Aorta (tissue), 5 donors: ENCODE data around the gene PCAT6. TPM values are rescaled to one million over a fixed set of nuclear protein-coding genes. Genes with fewer than 3 reads are reported as not detected.

Experiments
- ATAC-seq: fragments of 200-7000 bp; cut with Tn5 transposase; one replicate; pipeline ENCODE4 v1.9.1; 2022; ENCODE audit warnings: moderate library complexity; ENCODE audit not compliant: low FRiP score
- DNase-seq, 2 donors: peaks; one replicate each; pipeline ENCODE4 v3.0.0-alpha.2; 2020
- H3K27ac ChIP-seq, 2 donors: one replicate each; pipeline ENCODE4 v1.5.1; 2013; ENCODE audit warnings: low read length in 2 of 2, mild to moderate bottlenecking in 2 of 2, moderate library complexity in 2 of 2, control low read depth in 1 of 2, inconsistent platforms in 1 of 2, low read depth in 1 of 2
- H3K27me3 ChIP-seq, 2 donors: one replicate each; pipeline ENCODE4 v1.6.1; 2013; ENCODE audit warnings: control low read depth in 1 of 2, low read length in 1 of 2, mild to moderate bottlenecking in 1 of 2, moderate library complexity in 1 of 2; ENCODE audit not compliant: insufficient read depth in 2 of 2, control insufficient read depth in 1 of 2
- H3K36me3 ChIP-seq, 2 donors: one replicate each; pipeline ENCODE4 v1.6.1; 2013; ENCODE audit warnings: control low read depth in 1 of 2, low read length in 1 of 2, mild to moderate bottlenecking in 1 of 2; ENCODE audit not compliant: insufficient read depth in 2 of 2, control insufficient read depth in 1 of 2
- H3K4me1 ChIP-seq, 2 donors: one replicate each; pipeline ENCODE4 v1.6.1; 2013; ENCODE audit warnings: low read length in 2 of 2, control low read depth in 1 of 2, mild to moderate bottlenecking in 1 of 2, moderate library complexity in 1 of 2; ENCODE audit not compliant: insufficient read depth in 2 of 2, control insufficient read depth in 1 of 2
- H3K4me3 ChIP-seq, 2 donors: one replicate each; pipeline ENCODE4 v1.5.1; 2013; ENCODE audit warnings: low read length in 2 of 2, control low read depth in 1 of 2, mild to moderate bottlenecking in 1 of 2
- H3K9me3 ChIP-seq: one replicate; pipeline ENCODE4 v1.6.1; 2013; ENCODE audit warnings: mild to moderate bottlenecking, low read length; ENCODE audit not compliant: control insufficient read depth
- WGBS, 2 donors: extraction: QIAGEN DNeasy Blood & Tissue Kit; methylation state at CpG; one replicate each; pipeline ENCODE4 v1.1.7; 2013; 5-methylcytosine and 5-hydroxymethylcytosine counted together
- intact Hi-C, 2 donors: fragments of 100-400 bp; cut with DNase I; formaldehyde crosslinking; loops; one replicate each; pipeline versions ENCODE4 v1.14.2 to v1.15.0; 2022
- polyA plus RNA-seq, 2 donors: library from polyadenylated mRNA; stranded (reverse); fragments of 200-250 nt; gene quantifications; one replicate each; pipeline ENCODE4 v1.2.3, GENCODE V29; 2013
- total RNA-seq, 2 donors: library from RNA; stranded (reverse); fragmentation: NEBNext Ultra II Directional; extraction: Animal tissue kit (Norgen Biotek cat#: 25700); gene quantifications; one replicate each; pipeline ENCODE4 v1.2.1, GENCODE V29; 2021
- donor health status: healthy with polysubstance abuse.
- donor health status: Bipolar disorder and iron deficiency.
- donor health status: DM: no; HTN: no; CAD: no.
- donor health status: DM: no; HTN: no; CAD: no.
- donor health status: DM: yes; HTN: yes; CAD: no.

The PCAT6 gene
- total and polyA plus RNA-seq, 4 donors: 0.49 to 2.8 (median 1.7) TPM; not detected in 1

DNA sequence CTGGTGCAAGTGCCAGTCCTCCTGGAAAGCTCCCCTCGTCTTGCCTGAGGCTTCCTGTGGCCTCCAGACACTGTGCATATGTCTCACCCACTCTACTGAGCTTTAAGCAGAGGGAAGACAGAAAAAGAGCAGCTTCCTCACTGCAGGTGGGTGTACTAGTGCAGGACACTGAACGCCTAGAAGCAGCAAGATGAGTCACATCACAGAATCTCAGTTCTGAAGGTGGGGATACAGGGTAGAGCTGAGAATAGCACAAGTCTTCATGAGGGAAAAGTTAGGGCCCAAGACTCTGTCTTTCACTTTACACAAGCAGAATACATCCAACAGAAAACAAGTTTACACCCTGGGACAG, 37.4 kb downstream of the PCAT6 start:
- Histone ChIP-seq H3K9me3 (no peaks in the 10 kb centered on the region), H3K27ac (no peak overlapping the region), H3K36me3 (no peaks in the 10 kb centered on the region), H3K27me3 (no peaks in the 10 kb centered on the region), H3K4me1 (no peaks in the 10 kb centered on the region), H3K4me3 (no peak overlapping the region)
- DNase-seq (no peak), ATAC-seq (no peak)
- 61 to 72% methylated on average over 2 of the region's 2 CpGs for WGBS, 2 donors
- intact Hi-C loops: no loop called here

DNA sequence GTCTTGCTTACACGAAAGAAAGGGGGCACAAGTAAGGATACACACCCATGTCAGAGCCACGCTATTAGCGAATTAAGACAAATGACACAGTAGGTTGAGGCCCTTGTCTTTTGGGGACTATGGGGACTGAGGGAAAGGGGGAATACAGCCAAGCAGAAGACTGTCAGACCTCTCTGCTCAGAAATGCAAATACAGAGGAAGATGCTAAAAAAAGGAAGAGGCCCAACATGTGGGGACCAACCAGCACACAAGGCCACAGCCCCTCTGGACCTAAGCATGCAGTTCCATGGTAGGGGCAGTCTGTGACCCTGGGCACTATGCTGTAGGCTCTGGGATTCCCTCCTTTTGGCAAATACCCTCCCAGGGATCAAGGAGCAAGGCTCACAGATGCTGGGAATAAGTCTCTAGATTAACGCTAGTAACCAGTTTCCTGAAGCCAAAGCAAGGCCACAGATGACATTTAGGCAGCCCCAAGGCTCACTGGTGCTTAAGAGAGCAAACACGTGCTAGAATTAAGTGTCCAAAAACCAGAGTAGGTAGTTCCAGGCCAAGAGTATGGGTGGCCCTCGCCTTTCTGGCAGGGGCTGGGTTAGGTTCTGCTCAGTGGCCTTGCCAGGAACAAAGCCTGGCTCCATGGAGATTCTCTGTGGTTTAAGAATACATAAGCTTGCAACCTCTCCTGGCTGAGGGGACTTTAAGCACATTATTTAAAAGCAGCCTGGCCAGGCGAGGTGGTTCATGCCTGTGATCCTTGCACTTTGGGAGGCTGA, 40.0 kb downstream of the PCAT6 start:
- H3K27me3 ChIP-seq: no peaks in the 10 kb centered on the region
- DNase-seq: peak in 1 of 2 donors; percentile 60

DNA sequence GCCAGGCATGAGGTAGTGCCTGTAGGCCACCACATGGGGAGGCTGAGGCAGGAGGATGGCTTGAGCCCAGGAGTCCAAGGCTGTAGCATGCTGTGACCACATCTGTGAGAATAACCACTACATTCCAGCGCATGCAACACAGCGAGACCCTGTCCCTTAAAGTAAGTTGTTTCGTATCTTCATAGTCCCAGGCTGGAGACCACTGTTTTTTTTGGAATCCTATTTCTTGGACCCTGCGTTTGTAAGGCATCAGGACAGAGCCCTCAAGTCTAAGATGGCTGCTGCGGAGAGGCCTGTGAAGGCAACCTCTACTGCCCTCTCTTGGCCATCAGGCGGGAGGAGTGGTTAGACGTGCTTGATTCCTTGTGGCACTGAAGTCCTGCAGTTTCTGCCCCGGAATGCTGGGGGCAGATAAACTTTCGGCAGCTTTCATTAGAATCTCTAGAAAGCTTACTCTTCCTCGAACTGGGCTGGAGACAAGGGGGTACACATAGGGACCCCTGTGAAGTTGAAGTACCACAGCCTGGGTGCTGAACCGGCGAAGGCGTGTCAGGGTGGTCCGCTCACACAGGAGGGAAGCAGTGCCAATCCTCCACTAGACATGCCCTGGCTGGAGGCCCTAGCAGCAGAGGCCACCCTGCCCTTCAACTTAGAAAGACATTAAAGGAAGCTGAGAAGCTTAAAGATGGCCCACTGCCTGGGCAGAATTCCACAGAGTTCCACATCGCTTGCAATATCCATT, 41.6 kb downstream of the PCAT6 start:
- ATAC-seq (no peak), DNase-seq (no peak)
- Histone ChIP-seq H3K4me3 (no peak overlapping the region), H3K36me3 (no peaks in the 10 kb centered on the region), H3K27me3 (no peaks in the 10 kb centered on the region), H3K9me3 (no peaks in the 10 kb centered on the region), H3K27ac (no peak overlapping the region), H3K4me1 (no peaks in the 10 kb centered on the region)
- intact Hi-C loops: no loop called here
- WGBS, 2 donors: 65 to 70% methylated on average over 15 of the region's 15 CpGs

More for the DNA sequence above, 40.0 kb downstream of the PCAT6 start:
- Histone ChIP-seq H3K27ac (no peak overlapping the region), H3K4me1 (no peaks in the 10 kb centered on the region), H3K4me3 (no peak overlapping the region), H3K9me3 (no peaks in the 10 kb centered on the region), H3K36me3 (no peaks in the 10 kb centered on the region)
- WGBS, 2 donors: 88 to 94% methylated on average over 7 of the region's 7 CpGs
- intact Hi-C loops: no loop called here
- peak; percentile 26 for ATAC-seq

GRCh38 chr1:202854787-202855186, 44.0 kb downstream of the PCAT6 start:
- no peak for DNase-seq
- no peak for ATAC-seq
- Histone ChIP-seq H3K27me3 (no peaks in the 10 kb centered on the region), H3K4me3 (no peak overlapping the region), H3K27ac (no peak overlapping the region), H3K4me1 (no peaks in the 10 kb centered on the region), H3K36me3 (no peaks in the 10 kb centered on the region), H3K9me3 (no peaks in the 10 kb centered on the region)
- intact Hi-C loops: no loop called here
- 91 to 92% methylated on average over 8 of the region's 8 CpGs for WGBS, 2 donors

DNA sequence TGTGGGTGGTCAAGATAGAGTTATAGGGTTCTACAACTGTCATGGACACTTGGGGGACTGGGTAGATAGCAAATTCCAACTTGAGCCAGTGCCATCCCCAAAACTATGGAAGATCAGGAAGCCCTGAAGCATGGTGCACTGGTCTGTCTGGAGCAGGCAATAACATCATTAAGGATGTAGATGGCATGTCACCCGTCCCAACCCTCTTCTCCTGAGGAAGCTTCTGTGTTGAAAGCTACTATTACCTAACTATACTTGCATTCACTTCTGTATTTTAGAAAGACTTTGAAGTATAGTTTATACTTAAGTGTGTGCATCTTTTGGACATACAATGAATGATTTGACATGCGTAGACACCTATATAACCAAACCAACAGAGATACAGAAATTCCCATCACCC, 45.3 kb downstream of the PCAT6 start:
- Histone ChIP-seq H3K9me3 (no peaks in the 10 kb centered on the region), H3K27me3 (no peaks in the 10 kb centered on the region), H3K36me3 (no peaks in the 10 kb centered on the region), H3K4me1 (no peaks in the 10 kb centered on the region), H3K27ac (no peak overlapping the region), H3K4me3 (no peak overlapping the region)
- ATAC-seq (no peak), DNase-seq (no peak)
- 91 to 95% methylated on average over 2 of the region's 2 CpGs for WGBS, 2 donors
- intact Hi-C loops: no loop called here

GRCh38 chr1:202857136-202857610, 46.4 kb downstream of the PCAT6 start:
- DNase-seq (no peak), ATAC-seq (no peak)
- no peaks in the 10 kb centered on the region for H3K27me3 ChIP-seq
- no peaks in the 10 kb centered on the region for H3K36me3 ChIP-seq
- 67 to 72% methylated on average over 4 of the region's 4 CpGs for WGBS, 2 donors
- no peaks in the 10 kb centered on the region for H3K4me1 ChIP-seq
- H3K27ac ChIP-seq: no peak overlapping the region
- no peak overlapping the region for H3K4me3 ChIP-seq
- H3K9me3 ChIP-seq: no peaks in the 10 kb centered on the region
- intact Hi-C loops: no loop called here

DNA sequence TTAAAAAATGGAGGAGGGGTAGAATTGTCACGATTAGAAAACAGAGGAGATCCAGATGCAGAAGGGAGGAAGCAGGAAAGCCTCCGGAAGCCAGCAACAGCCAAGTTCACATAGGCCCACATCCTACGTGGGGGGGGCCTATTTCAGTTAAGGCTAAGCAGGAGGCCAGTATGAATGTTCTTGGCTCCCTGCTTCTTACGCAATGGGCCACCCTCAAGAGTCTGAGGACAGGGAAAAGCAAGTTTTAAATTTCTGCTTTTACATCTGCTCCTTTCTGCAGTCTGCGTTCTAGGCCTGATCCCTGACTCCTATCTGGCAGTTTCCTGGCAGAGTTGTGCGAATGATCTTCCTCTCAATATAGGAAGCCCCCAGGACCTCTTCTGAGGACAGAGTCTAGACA, 47.6 kb downstream of the PCAT6 start:
- H3K27me3 ChIP-seq: no peaks in the 10 kb centered on the region
- H3K36me3 ChIP-seq: no peaks in the 10 kb centered on the region
- H3K4me1 ChIP-seq: no peaks in the 10 kb centered on the region
- 82 to 88% methylated on average over 6 of the region's 6 CpGs for WGBS, 2 donors
- H3K27ac ChIP-seq: no peak overlapping the region
- intact Hi-C loops: no loop called here
- no peaks in the 10 kb centered on the region for H3K9me3 ChIP-seq
- peak; percentile 49 for ATAC-seq
- no peak overlapping the region for H3K4me3 ChIP-seq
- DNase-seq: peak in 1 of 2 donors; percentile 70

DNA sequence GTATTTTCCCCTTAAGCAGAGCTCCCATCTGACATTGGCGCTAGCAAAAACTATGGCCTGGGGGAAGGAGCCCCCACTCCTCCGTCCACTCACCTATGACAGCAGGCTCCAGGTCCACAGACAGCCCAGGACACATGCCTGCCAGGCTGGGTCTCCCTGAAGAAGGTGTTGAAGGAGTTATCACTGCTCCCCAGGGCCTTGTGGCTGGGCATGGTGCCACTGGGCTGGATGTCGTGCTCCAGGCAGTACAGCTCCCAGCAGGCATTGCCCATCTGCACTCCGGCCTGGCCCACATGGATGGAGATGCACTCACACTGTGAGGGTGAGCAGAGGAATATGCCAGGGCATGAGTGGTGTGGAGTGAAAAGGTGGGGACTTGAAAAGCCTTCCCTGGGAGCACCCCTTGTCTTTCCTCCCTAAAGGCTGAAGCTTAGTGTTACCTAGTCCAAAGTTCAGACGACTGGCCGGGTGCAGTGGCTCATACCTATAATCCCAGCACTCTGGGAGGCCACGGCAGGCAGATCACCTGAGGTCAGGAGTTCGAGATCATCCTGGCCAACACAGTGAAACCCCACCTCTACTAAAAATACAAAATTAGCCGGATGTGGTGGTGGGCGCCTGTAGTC, 48.1 kb downstream of the PCAT6 start:
- 83% methylated on average over 10 of the region's 10 CpGs for WGBS, 2 donors
- no peaks in the 10 kb centered on the region for H3K4me1 ChIP-seq
- no peaks in the 10 kb centered on the region for H3K36me3 ChIP-seq
- no peaks in the 10 kb centered on the region for H3K27me3 ChIP-seq
- no peak overlapping the region for H3K4me3 ChIP-seq
- intact Hi-C loops: no loop called here
- ATAC-seq (no peak), DNase-seq (peak in 1 of 2 donors; percentile 54)
- no peaks in the 10 kb centered on the region for H3K9me3 ChIP-seq
- no peak overlapping the region for H3K27ac ChIP-seq
